ENCODE data around the gene UTP4. TPM values are rescaled to one million over a fixed set of nuclear protein-coding genes. Genes with fewer than 3 reads are reported as not detected.

The UTP4 gene
- total and polyA plus RNA-seq, 2 of the 8 experiments (the other 6 are each of a cell fraction or from before 2014, with no cell fraction given) = 101 to 118 TPM

- TF ChIP-seq RFX5 (IDR thresholded peaks at IDR 0.05; ENCODE audit: borderline replicate concordance, low read depth, low read length) (no peak), YY1 (IDR thresholded peaks at IDR 0.05; ENCODE audit: low read depth, low read length) (peak; percentile 87), SAP30 (IDR thresholded peaks at IDR 0.05; ENCODE audit: insufficient read depth, insufficient replicate concordance, low read length) (peak; percentile 83), POLR2AphosphoS5 (IDR thresholded peaks at IDR 0.05; ENCODE audit: low read depth, low read length) (no peak; the same call in 1 of the 2 replicates), CEBPB (IDR thresholded peaks at IDR 0.05; ENCODE audit: low read depth, low read length) (no peak), SP4 (IDR thresholded peaks at IDR 0.05; ENCODE audit: low read length) (no peak), MAX (IDR thresholded peaks at IDR 0.05) (peak; percentile 94), RBBP5 (IDR thresholded peaks at IDR 0.05; ENCODE audit: borderline replicate concordance, low read depth, low read length) (peak; percentile 31), ATF2 (IDR thresholded peaks at IDR 0.05; ENCODE audit: low read length) (no peak), NANOG (IDR thresholded peaks at IDR 0.05; ENCODE audit: insufficient read depth, low read depth, low read length, poor library complexity, severe bottlenecking) (no peak), NRF1 (IDR thresholded peaks at IDR 0.05; ENCODE audit: low read depth, low read length) (peak; percentile 16; the same call in 1 of the 2 replicates), POLR2A (IDR thresholded peaks at IDR 0.05; ENCODE audit: control extremely low read depth in 1 of 2, low read depth in 2 of 2, low read length in 2 of 2) (peak; percentile 76 to 83), EP300 (IDR thresholded peaks at IDR 0.05; ENCODE audit: borderline replicate concordance in 1 of 2, low read depth in 2 of 2, low read length in 2 of 2) (no peak; a peak in 1 of 3 replicates), ATF3 (IDR thresholded peaks at IDR 0.05; ENCODE audit: insufficient read depth, low read depth, low read length) (no peak), HDAC2 (IDR thresholded peaks at IDR 0.05; ENCODE audit: borderline replicate concordance in 1 of 2, low read depth in 2 of 2, low read length in 2 of 2) (no peak), TAF1 (IDR thresholded peaks at IDR 0.05; ENCODE audit: low read depth, low read length) (peak; percentile 76; the same call in 1 of the 2 replicates)
These were observed at the start of gene UTP4, which contains the start of gene CHTF8 (continued) for GRCh38 chr16:69132424-69133252.

Data from H1 (cell line).